HG03469 (cell line): ENCODE data around the gene ANTXR1.
"Not testable (repeated sequence)": the region's sequence is repeated elsewhere in the genome, so short reads cannot be mapped to it uniquely, and the experiment has no call there.

Source experiments
- ATAC-seq: cut with Tn5 transposase; IDR thresholded peaks from one replicate; pipeline ENCODE4 v1.9.1; 2021; ENCODE audit warnings: mild to moderate bottlenecking, moderate library complexity, moderate number of reproducible peaks; ENCODE audit not compliant: unreplicated experiment

ANTXR1 gene

DNA sequence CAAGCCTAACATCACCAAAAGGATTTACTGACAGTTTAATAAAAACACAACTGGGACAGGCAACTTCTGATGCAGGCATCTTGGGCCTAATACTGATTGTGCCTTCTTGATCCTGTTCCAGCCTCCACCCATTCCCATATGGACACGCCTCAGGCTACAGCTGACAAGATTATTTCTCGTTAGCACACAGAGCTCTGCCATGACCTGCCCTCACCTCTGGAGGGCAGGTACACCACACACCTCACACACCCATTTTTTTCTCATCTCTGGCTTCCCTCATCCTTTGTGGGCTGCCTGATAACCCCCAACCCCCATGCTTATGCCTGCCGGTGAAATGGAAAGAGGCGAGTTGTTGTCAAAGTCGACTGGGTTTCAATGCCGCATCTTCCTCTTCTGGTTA is 147.0 kb downstream of the ANTXR1 start:
- no peak for ATAC-seq

DNA sequence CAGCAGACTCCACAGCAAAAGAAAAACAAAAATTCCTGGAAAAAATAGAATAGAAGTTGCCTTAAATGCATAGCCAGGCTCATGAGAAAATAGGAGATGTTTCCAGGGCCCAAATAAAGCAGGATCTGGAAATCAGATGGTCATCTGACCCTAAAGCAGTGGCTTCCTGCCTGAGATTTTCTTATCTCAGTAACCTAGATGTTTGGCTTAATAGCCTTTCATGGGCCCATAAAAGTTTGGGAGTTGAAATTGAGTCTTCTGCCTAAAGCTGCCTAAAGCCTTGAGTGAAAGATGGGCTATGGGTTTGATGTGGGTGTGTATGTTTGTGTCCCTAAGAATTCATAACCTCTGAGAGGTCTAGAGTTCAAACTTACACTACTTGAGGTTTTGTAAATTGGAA is 149.1 kb downstream of the ANTXR1 start:
- ATAC-seq = no peak

GRCh38 chr2:69163109-69163508 is 150.1 kb downstream of the ANTXR1 start:
- ATAC-seq = no peak

DNA sequence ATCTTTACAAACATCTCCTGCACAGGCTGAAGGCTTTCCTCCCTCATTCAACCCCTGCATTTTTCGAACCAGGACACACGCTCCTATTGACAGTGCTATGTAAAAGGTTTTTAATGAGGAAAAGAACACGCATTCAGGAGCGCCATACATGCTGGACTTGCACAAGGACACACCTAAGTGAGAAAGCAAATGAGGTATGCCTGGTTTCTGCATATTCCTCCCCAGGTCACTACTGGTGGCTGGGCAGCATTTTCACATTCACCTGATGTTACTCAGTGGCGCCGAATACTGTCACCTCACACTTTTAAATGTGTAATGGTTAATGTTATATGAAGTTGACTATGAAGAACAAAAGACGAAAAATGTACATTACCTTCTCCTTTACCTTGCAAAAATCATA is 150.6 kb downstream of the ANTXR1 start:
- no peak for ATAC-seq

- no peak for ATAC-seq
Measured at GRCh38 chr2:69164061-69164778, 151.2 kb downstream of the ANTXR1 start.

DNA sequence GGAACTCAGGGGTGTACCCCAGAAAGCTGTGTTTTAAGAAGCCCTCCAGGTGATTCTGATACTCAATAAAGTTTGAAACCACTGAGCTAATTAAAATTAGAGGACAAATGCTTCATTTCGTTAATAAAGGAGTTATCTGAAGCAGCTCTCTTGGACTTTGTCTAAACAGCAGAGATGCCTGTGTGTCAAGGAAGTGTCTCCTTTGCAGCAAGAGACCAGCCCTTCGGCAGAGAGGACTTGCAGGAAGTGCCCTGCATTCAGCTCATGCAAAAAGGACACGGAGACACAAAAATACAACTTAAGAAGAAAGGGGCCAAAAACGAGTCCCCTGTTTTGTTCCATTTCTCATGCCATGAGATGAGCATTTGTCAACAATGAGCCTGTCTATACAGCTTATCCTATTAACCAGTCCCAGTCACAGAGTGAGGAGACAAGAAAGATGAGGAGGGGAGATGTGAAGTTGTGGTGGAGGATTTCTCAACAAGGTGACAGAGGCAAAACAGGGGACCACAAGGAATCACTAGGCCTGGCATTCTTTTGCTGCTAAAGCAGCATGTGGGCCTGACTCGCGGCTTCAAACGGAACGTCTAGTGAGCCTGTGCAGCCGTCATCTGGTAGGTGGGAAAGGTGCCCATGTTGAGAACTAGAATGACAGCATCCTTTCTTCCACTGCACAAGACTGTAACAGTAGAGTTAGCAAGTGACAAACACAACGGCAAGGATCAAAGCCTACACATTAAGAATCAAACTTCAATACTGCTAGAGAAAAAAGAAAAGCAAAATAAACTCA is 152.3 kb downstream of the ANTXR1 start:
- ATAC-seq = no peak

- ATAC-seq = no peak
Measured at GRCh38 chr2:69166465-69166811, 153.5 kb downstream of the ANTXR1 start.

- no peak for ATAC-seq
Measured at GRCh38 chr2:69166812-69167468, 154.0 kb downstream of the ANTXR1 start.

DNA sequence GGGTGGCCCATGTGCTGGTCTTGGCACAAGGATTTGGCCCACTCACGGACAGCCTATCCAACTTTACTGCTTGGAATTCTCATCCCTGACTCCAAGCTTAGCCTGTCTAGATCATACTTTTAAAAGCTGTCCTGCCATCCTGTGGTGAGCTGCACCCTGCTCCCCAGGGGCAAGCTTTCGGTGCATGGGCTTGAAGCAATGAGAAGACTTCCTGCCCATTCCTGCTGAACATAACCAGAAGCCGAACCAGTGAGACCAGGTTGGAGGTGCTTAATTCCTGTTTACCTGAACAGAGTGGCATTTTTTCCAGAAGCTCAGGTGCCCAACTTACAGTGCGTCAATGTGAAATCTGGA is 154.5 kb downstream of the ANTXR1 start:
- ATAC-seq = no peak

- no peak for ATAC-seq
Measured at GRCh38 chr2:69168144-69168813, 155.3 kb downstream of the ANTXR1 start.

DNA sequence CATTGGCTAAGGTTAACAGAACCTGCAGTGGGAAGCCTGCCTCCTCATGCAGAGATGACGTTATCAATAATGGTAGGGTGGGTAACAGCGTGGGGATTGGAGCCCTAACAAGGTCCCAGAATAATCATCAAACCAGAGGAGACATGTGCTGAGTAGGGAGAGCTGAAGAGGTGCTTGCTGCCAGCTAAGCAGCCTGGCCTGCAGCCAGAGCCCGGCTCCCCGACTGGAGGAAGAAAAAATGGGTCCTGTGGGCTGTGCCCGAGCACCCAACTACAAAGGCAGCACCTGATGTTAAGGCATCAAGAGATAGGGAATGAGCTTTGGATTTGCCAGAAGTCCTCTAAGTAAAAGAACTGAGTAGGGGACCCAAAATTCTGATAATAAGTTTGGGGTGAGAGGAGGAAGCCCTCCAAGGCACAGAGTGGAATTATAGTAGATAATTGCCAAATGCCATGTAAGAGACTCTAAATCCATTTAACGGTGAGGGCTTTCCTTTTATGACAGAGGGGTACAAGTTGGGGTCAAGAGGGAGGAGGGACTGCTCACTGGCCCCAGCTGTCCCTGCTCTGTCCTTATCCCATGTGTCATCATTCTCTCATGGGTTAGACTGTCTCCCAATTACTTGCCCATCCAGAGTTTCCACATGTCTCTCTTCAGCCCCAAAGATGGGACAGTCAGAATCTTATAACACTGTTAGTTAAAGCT is 156.1 kb downstream of the ANTXR1 start:
- ATAC-seq = no peak

DNA sequence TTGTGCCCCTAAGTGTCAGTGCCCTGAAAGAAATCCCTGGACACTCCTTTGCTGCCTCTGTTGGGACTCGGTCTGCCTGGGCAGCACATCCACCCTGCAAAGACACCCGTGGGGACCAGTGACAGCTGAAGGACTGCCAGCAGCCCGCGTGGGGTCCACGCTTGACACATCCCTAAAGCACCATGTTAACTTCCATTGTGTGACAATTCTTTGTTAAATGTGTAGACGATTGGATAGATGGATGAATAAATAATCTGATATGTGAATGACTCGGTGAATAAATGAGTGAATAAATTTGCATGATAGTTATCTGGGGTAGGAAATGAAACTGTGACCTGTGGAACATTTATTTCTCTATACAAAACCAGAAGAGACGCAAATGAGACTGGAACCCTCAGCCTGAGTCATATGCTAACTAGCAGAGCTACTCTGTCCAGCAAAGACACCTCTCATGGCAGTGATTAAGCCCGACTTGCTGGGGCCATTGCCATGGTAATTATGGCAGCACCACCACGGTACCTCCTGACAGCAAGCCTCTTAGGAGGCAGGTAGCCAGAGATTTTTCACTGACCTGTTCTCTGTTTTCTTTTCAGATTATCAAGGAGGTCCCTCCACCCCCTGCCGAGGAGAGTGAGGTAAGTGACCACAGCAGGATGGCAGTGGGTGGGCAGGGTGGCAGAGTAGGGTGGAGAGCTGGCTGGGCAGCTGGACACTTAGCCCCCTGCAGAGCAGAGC is 156.8 kb downstream of the ANTXR1 start:
- no peak for ATAC-seq

DNA sequence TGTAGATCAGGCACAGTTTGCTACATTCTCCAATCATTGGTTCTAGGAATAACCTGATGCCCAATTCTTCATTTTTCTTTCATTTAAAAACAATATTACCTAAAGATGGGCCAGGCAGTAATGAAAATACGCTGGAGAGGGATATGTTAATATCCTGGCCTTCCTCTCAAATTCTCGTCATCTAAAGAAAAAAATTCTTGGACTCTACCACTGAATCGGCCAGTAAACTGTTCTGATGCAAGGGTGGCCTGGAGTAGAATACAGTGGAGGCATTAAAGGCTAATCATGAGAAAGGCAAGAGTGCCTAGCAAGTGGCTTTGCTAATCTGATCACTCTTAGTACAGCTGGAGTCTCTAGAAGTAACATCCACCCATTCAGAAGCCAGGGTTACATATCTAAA is 157.7 kb downstream of the ANTXR1 start:
- ATAC-seq = no peak

DNA sequence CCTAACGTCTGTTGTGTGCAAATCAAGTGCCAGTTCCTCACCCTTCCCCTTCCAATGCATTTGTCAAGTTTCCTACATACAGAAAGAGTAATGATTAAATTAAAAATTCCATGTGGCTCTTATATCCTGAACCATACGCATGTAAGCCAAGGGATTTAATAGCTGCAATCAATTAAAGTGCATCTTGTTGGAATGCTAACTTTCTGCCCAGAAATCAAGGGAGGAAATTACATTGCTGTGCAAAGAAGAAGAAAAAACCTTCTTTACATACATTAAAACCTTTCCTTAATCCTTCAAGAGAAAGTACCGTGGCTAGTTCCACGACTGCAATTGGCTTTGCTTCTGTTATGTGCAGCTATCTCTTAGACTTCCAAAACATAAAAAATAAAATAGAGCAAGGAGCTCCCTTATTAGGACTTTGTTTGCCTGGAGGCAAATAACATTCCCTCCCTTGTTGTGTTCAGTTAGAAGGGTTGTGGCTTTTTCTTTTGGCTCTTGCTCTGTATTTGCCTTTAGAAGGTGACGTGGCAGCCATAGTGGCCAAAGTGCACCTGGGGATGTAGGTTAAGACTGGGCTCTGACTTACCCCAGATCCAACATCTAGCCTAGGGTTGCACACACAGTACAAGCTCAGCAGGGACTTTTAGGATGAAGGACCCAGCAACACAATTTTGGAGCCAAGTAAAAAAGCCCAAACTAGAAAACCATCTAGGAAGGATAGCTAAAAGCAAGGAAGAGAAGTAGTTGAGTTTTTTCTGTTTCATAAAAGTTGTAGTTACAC is 158.3 kb downstream of the ANTXR1 start:
- ATAC-seq = no peak

GRCh38 chr2:69171897-69172525 is 159.0 kb downstream of the ANTXR1 start:
- no peak for ATAC-seq

GRCh38 chr2:69173706-69174105 is 160.7 kb downstream of the ANTXR1 start:
- ATAC-seq = no peak

DNA sequence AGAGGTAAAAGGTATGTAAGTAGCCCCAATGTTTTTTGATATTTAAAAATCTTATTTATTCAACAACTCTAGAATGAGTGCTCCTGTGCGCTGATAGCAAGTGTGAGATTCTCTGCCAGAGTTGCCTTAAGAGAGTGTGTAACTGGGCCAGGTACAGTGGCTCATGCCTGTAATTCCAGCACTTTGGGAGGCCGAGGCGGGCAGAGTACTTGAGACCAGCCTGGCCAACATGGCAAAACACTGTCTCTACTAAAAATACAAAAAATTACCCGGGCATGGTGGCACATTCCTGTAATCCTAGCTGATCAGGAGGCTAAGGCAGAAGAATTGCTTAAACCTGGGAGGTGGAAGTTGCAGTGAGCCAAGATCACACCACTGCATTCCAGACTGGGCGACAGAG is 161.2 kb downstream of the ANTXR1 start:
- not testable (repeated sequence) for ATAC-seq

DNA sequence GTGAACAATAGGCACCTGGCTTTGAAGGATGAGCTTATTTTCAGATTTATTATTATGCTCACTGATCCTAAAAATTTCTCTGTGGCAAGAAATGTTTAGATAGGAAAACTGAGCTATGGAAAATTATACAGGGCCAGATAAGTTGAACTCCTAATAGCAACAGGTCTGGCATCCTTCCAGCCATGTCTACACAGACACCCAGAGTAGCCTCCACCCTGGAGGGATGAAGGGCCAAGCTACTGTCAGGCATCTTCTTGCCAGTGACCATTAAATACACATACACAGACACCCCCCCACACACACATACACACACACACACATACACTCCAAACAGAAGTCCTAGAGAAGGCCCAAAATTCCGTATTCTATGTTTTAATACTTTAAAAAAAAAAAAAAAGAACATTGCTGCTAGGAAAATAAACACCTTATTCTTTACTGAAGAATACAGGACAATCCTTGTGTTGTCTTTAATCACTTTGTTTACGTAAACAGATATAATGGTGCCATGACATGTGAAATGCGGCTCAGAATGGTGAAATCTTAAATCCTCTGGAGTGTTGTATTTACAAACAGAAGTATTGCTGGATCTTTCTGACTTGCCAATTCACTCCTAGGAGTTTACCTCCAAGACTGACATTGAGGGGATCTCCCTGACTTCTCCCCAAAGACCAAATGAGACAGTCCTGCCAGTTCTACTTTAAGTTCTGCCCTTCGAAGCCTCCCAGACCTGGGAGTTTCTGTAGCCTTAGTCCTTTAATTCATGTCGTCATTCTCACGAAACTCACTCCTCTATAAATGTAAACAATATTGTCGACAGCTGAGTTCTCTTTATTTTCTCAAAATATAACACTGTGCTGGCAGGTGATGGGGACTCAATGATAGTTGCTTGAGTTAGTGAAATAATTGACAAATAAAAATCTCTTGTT is 163.1 kb downstream of the ANTXR1 start:
- ATAC-seq = no peak
